HepG2 (cell line): Measurements from ENCODE around the gene SIX4. TPM values are rescaled to one million over a fixed set of nuclear protein-coding genes. Genes with fewer than 3 reads are reported as not detected.

Experiments
- BATF2 ChIP-seq: sonication (generic); formaldehyde crosslinking; IDR thresholded peaks from 2 replicates; pipeline ENCODE4 v1.8.0; 2022; ENCODE audit warnings: mild to moderate bottlenecking, missing genetic modification reagents, moderate library complexity
- CAMTA2 ChIP-seq: sonication (generic); formaldehyde crosslinking; IDR thresholded peaks from 2 replicates; pipeline ENCODE4 v1.4.0; 2020; ENCODE audit warnings: mild to moderate bottlenecking, missing genetic modification reagents, borderline replicate concordance
- HHEX ChIP-seq: IDR thresholded peaks from 2 replicates; pipeline ENCODE4 v1.6.1; 2016; ENCODE audit warnings: control low read depth
- KMT2B ChIP-seq: IDR thresholded peaks from 2 replicates; pipeline ENCODE4 v1.6.1; 2016; ENCODE audit warnings: missing genetic modification reagents, missing compliant biosample characterization
- MAFG ChIP-seq: sonication (generic); formaldehyde crosslinking; IDR thresholded peaks from 2 replicates; pipeline ENCODE4 v1.5.1; 2020; ENCODE audit warnings: mild to moderate bottlenecking, missing genetic modification reagents
- MED1 ChIP-seq: sonication (generic); formaldehyde crosslinking; IDR thresholded peaks from 2 replicates; pipeline ENCODE4 v1.4.0; 2020; ENCODE audit warnings: missing genetic modification reagents
- SMAD1 ChIP-seq: sonication (generic); formaldehyde crosslinking; IDR thresholded peaks from 2 replicates; pipeline ENCODE4 v1.4.0; 2020; ENCODE audit warnings: missing genetic modification reagents, low read depth, mild to moderate bottlenecking, borderline replicate concordance
- SPEN ChIP-seq: sonication (generic); formaldehyde crosslinking; IDR thresholded peaks from 2 replicates; pipeline ENCODE4 v1.5.1; 2020; ENCODE audit warnings: low read depth, mild to moderate bottlenecking, missing genetic modification reagents
- TAF15 ChIP-seq: fragments of 200-400 bp; formaldehyde crosslinking; IDR thresholded peaks from one replicate; pipeline ENCODE4 v1.6.1; 2018; ENCODE audit warnings: mild to moderate bottlenecking, low read depth, low read length; ENCODE audit not compliant: poor library complexity, severe bottlenecking
- YY1 ChIP-seq: IDR thresholded peaks from 2 replicates; pipeline ENCODE4 v1.6.1; 2011; ENCODE audit warnings: low read length, low read depth, moderate library complexity, mild to moderate bottlenecking; ENCODE audit not compliant: insufficient read depth, insufficient replicate concordance
- ZFP90 ChIP-seq: sonication (generic); formaldehyde crosslinking; IDR thresholded peaks from 2 replicates; pipeline ENCODE4 v1.8.0; 2022; ENCODE audit warnings: missing genetic modification reagents, mild to moderate bottlenecking, inconsistent platforms, borderline replicate concordance
- ZGPAT ChIP-seq: IDR thresholded peaks from 2 replicates; pipeline ENCODE4 v1.6.1; 2016; ENCODE audit warnings: mild to moderate bottlenecking
- ZIK1 ChIP-seq: sonication (generic); formaldehyde crosslinking; IDR thresholded peaks from 2 replicates; pipeline ENCODE4 v1.5.0; 2020; ENCODE audit warnings: mild to moderate bottlenecking, low read depth, missing genetic modification reagents, borderline replicate concordance
- ZNF232 ChIP-seq: sonication (generic); formaldehyde crosslinking; IDR thresholded peaks from 2 replicates; pipeline ENCODE4 v1.4.0; 2020; ENCODE audit warnings: missing genetic modification reagents, borderline replicate concordance
- ZNF263 ChIP-seq: sonication (generic); formaldehyde crosslinking; IDR thresholded peaks from 2 replicates; pipeline ENCODE4 v1.4.0; 2020; ENCODE audit warnings: missing genetic modification reagents
- ZNF552 ChIP-seq: sonication (generic); formaldehyde crosslinking; IDR thresholded peaks from 2 replicates; pipeline ENCODE4 v1.9.0; 2022; ENCODE audit warnings: missing genetic modification reagents, mild to moderate bottlenecking, borderline replicate concordance
- ZNF674 ChIP-seq: sonication (generic); formaldehyde crosslinking; IDR thresholded peaks from 2 replicates; pipeline ENCODE4 v1.5.0; 2020; ENCODE audit warnings: low read depth, mild to moderate bottlenecking, missing genetic modification reagents
- ZNF687 ChIP-seq: sonication (generic); formaldehyde crosslinking; IDR thresholded peaks from 2 replicates; pipeline ENCODE4 v1.5.1; 2020; ENCODE audit warnings: mild to moderate bottlenecking, missing genetic modification reagents, moderate library complexity
- ZNF768 ChIP-seq: sonication (generic); formaldehyde crosslinking; IDR thresholded peaks from 2 replicates; pipeline ENCODE4 v1.4.0; 2020; ENCODE audit warnings: missing genetic modification reagents
- polyA plus RNA-seq, 8 experiments: library from polyadenylated mRNA; depleted of rRNA in 3 of 8; stranded (reverse) in 7 of 8; unstranded in 1 of 8; fragments of >200 nt; fragmentation: Illumina TruSeq in 4 of 8; extraction: Trizol in 4 of 8; gene quantifications; 2 replicates each; pipeline versions ENCODE4 v1.2.1 to v1.2.3, GENCODE V29; 2011 to 2016; ENCODE audit warnings: low read depth in 4 of 8, missing spikeins in 1 of 8, mixed read lengths in 1 of 8; ENCODE audit not compliant: insufficient read depth in 1 of 8
- total RNA-seq, 5 experiments: library from RNA; depleted of rRNA; stranded (reverse); fragments of >200 nt; fragmentation: Illumina TruSeq; extraction: Trizol; gene quantifications; 2 replicates each; pipeline ENCODE4 v1.2.3, GENCODE V29; 2016; ENCODE audit warnings: low read depth in 1 of 5
- TF ChIP-seq, protein P1 (sequence below): sonication (generic); formaldehyde crosslinking; IDR thresholded peaks from 2 replicates; pipeline ENCODE4 v1.4.0; 2020; ENCODE audit warnings: mild to moderate bottlenecking, missing genetic modification reagents
- TF ChIP-seq, protein P2 (sequence below): sonication (generic); formaldehyde crosslinking; IDR thresholded peaks from 2 replicates; pipeline ENCODE4 v1.4.0; 2020; ENCODE audit warnings: mild to moderate bottlenecking, missing genetic modification reagents

The SIX4 gene
- total and polyA plus RNA-seq, 2 of the 13 experiments (the other 11 are each of a cell fraction or from before 2014, with no cell fraction given): 5.0 to 6.0 TPM

GRCh38 chr14:60734465-60735242 lies 10.5 kb upstream of the SIX4 start, which contains the start of gene MNAT1 (continued):
- TF ChIP-seq ZNF687 (CRISPR knock-in tag): peak; percentile 88
- peak; percentile 86 for TF ChIP-seq YY1
- TF ChIP-seq KMT2B (CRISPR knock-in tag): peak; percentile 98
- peak; percentile 83 for TF ChIP-seq MED1 (CRISPR knock-in tag)
- TF ChIP-seq ZNF768 (CRISPR knock-in tag): peak; percentile 84
- TF ChIP-seq, protein P1, sequence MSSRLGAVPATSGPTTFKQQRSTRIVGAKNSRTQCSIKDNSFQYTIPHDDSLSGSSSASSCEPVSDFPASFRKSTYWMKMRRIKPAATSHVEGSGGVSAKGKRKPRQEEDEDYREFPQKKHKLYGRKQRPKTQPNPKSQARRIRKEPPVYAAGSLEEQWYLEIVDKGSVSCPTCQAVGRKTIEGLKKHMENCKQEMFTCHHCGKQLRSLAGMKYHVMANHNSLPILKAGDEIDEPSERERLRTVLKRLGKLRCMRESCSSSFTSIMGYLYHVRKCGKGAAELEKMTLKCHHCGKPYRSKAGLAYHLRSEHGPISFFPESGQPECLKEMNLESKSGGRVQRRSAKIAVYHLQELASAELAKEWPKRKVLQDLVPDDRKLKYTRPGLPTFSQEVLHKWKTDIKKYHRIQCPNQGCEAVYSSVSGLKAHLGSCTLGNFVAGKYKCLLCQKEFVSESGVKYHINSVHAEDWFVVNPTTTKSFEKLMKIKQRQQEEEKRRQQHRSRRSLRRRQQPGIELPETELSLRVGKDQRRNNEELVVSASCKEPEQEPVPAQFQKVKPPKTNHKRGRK (CRISPR knock-in tag): no peak
- TF ChIP-seq SMAD1 (CRISPR knock-in tag): peak; percentile 81; the same call in 1 of the 2 replicates
- TF ChIP-seq ZNF552 (CRISPR knock-in tag): 0 out of 2 replicates have a peak, but pooled peaks have one; percentile 64
- TF ChIP-seq ZNF232 (CRISPR knock-in tag): peak; percentile 91; the same call in 1 of the 2 replicates
- TF ChIP-seq ZIK1 (CRISPR knock-in tag): peak; percentile 69; the same call in 1 of the 2 replicates
- no peak for TF ChIP-seq MAFG (CRISPR knock-in tag)
- peak; percentile 64; the same call in 1 of the 2 replicates for TF ChIP-seq CAMTA2
- no peak for TF ChIP-seq HHEX
- TF ChIP-seq ZGPAT (CRISPR knock-in tag): peak; percentile 93
- TF ChIP-seq, protein P2, sequence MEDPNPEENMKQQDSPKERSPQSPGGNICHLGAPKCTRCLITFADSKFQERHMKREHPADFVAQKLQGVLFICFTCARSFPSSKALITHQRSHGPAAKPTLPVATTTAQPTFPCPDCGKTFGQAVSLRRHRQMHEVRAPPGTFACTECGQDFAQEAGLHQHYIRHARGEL (CRISPR knock-in tag): no peak
- no peak for TF ChIP-seq ZFP90
- no peak for TF ChIP-seq TAF15
- TF ChIP-seq SPEN (CRISPR knock-in tag): peak; percentile 88
- peak; percentile 71; the same call in 1 of the 2 replicates for TF ChIP-seq ZNF263 (CRISPR knock-in tag)
- no peak for TF ChIP-seq BATF2
- TF ChIP-seq ZNF674 (CRISPR knock-in tag): no peak
